Superior temporal gyrus (tissue), 1 donor: ENCODE data around the gene CEACAM3.
A peak's percentile ranks its signal among the peaks of the same experiment; 100 is the strongest.

Experiments used
- DNase-seq: peaks from one replicate; pipeline ENCODE4 v3.0.0-alpha.2; 2016; ENCODE audit errors: extremely low spot score

Gene CEACAM3

DNA sequence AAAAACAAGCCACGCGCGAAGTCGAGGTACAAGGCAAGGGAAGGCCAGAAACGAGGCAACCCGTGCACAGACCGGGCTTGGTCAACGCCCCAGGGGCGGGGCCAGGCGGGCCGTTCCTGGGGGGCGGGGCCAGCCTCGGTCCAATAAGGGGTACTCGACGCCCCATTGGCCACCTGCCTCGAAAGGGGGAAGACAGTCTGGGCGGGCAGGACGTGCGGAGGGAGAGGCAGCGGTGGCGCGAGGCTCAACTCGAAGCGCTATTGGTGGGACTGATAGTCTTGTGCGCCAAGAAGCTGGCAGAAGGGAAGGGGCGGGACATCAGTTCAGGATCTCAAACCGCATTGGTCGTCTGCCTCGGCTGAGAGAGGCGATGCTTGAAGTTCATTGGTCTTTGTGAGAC, 48.2 kb downstream of the CEACAM3 start, which contains the start of gene LYPD4:
TSS of gene LYPD4 (minus strand) at position 83 of the 400 bp plus-strand sequence. CDS start 5,398 bp downstream, outside the sequence.
- DNase-seq, result no peak

DNA sequence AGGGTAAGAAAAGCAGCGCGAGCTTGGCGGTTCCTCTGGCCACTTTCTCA, 48.4 kb downstream of the CEACAM3 start, which contains the start of gene DMRTC2:
TSS of gene DMRTC2 (plus strand) at position 42 of the 50 bp plus-strand sequence. CDS start 2,387 bp downstream, outside the sequence.
- no peak for DNase-seq

- no peak for DNase-seq
Measured at GRCh38 chr19:41845051-41845590, 48.7 kb downstream of the CEACAM3 start.

DNA sequence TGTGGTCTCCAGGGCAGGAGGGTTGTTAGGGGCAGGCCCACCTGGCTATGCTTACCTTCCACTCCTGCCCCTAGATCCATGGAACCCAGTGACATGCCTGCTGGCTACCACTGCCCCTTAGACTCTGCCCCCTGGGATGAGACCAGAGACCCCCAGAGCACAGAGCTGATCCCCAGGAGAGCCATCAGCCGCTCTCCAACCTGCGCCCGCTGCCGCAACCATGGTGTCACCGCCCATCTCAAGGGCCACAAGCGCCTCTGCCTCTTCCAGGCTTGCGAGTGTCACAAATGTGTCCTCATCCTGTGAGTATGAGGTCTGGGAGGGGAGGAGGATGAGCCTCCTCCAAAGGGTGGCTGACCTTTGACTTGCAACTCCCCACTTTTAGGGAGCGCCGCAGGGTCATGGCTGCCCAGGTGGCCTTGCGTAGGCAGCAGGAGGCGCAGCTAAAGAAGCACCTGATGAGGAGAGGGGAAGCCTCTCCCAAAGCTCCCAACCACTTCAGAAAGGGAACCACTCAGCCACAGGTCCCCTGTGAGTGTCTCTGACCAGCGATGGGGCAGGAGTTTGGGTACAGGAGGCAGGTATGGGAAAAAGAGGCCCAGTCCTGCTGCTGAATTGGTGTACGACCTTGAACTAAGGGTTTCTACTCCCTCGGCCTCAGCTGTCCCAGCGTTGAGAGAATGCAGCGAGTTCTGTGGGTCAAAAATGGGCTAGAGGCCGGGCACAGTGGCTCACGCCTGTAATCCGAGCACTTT, 51.1 kb downstream of the CEACAM3 start:
- DNase-seq, result no peak

DNA sequence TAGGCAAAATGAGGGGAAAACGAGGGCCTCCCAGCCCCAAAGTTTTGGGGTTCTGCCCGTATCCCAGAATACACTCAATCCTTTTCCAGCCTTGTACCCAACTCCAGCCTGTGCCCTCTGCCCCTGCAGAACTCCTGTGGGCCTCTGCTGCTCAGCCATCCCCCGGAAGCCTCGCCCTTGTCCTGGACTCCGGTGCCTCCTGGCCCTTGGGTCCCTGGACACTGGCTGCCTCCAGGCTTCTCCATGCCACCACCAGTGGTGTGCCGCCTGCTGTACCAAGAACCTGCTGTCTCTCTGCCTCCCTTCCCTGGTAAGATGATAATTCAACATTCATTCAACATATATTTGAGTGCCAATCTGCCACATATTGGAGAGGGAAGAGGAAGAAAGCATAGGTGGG, 52.3 kb downstream of the CEACAM3 start:
- no peak for DNase-seq

DNA sequence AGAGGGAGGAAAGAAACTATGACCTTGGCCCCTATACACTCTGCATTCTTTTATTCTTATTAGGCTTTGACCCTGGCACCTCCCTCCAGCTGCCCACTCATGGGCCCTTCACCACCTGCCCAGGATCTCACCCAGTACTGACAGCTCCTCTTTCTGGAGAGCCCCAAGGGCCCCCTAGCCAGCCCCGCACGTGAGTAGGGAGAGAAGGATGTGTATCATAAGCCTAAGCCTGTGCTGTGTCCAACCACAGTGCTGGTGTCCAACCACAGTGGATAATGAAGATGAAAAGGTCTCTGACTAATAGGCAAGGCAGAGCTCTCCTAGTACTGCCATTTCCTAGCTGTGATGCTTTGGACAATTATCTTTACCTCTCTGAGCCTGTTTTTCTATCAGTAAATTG, 52.7 kb downstream of the CEACAM3 start:
- no peak for DNase-seq

GRCh38 chr19:41850381-41850780, 54.0 kb downstream of the CEACAM3 start:
- no peak for DNase-seq

GRCh38 chr19:41851456-41851855, 55.1 kb downstream of the CEACAM3 start:
- no peak for DNase-seq

DNA sequence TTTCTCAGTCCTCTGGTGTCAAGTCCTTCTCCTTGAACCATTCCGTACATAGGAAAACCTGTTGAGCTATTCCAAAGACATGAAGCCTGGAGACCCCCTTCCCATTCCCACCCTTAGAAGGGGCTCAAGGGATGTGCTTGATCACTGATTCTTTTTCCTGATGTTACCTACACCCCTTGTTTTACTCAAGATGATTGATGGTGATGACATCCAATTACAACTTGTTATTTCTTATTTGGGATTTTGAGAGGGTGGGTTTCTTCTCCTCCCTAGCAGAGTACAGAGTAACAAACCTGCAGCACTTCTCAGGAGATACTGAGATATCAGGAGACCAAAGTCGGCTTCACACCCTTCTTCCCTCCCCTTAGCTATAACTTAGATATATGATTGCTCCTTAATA, 57.0 kb downstream of the CEACAM3 start:
- DNase-seq, result no peak

DNA sequence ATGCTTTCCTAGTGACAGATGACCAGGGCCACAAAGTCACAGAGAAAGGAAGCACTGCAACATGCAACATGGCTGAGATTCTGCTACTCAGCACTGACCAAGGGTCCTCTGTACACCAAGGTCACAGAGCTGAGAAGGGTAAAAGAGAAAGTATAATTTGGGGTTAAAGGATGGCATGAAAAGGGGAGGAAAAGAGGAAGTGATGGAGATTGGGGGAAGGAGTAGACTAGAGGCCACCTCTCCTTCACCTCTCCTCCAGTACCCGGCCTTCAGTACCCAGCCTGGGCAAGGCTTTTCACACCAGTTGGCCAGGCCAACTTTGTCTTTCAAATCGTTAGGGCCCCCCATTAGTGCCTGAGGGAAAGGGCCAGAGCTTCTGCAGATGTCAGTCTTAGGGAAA, 57.4 kb downstream of the CEACAM3 start:
- DNase-seq, result no peak

DNA sequence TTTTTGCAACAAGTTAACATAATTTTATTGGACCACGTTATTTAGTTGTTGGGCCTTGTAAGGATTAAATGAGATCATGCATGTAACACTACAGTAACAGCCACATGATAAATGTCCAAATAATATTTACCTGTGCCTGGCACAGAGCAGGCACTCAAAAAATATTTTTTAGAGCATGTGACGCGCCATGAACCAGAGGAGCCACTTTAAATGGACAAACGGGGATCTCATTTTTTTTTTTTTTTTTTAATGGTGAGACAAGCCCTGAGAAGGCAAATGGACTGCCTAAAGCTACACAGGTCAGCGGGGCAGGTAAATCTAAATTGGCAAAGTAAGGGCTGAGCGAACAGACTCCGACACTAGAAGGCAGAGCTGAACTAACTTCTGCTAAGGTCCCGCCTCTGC, 62.8 kb downstream of the CEACAM3 start:
- DNase-seq, result no peak

DNA sequence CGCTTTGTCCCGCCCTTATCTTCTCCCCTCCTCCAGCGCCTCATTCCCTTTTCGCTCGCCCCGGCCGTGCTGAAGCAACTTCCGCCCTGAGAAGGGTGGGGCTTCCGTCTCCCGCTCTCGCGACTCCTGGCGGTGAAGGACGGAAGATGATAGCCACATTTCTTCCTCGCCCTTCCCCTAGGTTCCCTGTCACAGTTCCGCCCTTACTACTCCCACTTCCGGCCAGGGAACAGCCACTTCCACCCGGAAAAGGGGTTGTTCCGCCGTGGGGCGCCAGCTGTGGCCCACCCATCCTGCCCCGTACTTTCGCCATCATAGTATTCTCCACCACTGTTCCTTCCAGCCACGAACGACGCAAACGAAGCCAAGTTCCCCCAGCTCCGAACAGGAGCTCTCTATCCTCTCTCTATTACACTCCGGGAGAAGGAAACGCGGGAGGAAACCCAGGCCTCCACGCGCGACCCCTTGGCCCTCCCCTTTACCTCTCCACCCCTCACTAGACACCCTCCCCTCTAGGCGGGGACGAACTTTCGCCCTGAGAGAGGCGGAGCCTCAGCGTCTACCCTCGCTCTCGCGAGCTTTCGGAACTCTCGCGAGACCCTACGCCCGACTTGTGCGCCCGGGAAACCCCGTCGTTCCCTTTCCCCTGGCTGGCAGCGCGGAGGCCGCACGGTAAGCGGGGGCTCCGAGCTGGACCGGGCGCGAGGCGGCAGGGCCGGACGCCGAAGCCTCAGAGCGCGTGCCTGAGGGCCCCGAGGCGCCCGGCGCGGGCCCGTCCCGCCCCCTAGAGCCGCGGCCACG, 63.4 kb downstream of the CEACAM3 start, which contains the start of gene RPS19:
TSS of gene RPS19 (plus strand) at position 638 of the 801 bp plus-strand sequence. CDS start 520 bp downstream, outside the sequence.
- DNase-seq, result peak; percentile 100

DNA sequence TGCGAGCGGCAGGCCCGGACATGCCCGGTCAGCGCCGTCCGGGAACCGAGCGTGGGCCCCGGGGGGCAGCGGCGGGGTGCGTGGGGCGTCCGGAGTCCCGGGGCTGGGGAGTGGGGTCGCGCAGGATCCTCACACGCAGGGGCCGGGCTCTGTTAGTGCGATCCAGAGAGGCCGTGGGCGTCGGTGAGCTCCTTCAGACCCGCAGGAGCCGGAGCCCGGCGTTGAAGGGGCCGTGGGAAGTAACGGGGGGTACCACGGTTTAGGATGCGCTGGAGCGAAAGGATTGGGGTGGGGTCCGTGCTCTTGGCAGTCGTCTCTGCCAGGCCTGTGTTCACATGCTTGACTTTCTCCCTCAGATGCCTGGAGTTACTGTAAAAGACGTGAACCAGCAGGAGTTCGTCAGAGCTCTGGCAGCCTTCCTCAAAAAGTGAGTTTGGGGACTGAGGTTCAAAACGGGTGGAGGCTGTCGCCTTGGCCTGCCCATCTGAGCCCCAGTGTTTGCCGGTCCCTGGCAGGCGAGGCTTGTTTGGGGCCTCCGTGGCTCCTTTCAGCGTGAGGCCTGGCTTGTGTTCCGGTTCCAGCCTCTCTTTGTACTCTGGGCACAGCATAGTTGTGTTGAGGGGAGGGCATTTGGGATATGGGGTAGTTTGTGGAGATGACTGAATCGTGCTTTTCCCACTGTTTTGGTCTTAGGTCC, 64.2 kb downstream of the CEACAM3 start:
- no peak for DNase-seq
